Cerebellar cortex (tissue), 1 donor: ENCODE measurements around the gene MRPL34.

ENCODE experiments used
- DNase-seq: peaks from one replicate; pipeline ENCODE4 v3.0.0-alpha.2; 2015; ENCODE audit warnings: low spot score

MRPL34 gene

DNA sequence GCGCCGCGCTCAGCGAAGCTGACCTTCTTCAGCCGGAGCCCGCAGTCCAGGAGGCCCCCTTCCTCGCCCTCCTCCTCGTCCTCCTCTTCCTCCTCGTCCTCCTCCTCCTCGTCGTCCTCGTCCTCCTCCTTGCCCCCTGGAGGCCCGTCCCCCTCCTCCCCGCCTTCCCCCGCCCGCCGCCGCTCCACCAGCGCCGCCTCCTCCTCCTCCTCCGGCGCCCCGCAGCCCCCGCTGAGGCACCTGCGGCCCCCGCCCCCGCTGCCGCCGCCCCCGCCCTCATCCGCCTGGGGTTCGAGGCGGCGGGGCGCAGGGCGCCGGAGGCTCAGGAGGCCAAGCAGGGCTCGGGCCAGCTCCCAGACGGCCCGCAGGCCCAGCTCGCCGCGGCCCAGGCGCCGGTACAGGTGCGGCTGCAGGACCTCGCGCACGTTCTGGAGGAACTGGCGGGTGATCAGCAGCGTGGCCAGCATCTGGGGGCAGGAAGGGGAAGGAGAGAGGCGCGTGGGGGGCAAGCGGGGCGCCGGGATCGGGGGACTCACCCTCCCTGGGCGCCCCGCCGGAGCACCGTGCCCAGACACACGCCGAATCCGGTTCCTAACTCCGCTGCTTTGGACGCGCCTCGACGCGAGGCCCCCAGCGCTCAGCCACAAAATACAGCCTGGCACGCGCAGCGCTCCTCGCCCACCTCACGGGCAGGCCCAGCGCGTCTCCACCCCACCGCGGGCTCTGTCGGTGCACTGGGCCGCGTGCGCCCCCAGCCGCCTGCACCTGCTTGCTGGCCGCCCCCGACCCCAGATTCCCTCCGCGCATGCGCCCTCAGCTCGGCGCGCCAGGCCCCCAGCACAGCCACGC, 23.1 kb downstream of the MRPL34 start:
- DNase-seq = no peak

DNA sequence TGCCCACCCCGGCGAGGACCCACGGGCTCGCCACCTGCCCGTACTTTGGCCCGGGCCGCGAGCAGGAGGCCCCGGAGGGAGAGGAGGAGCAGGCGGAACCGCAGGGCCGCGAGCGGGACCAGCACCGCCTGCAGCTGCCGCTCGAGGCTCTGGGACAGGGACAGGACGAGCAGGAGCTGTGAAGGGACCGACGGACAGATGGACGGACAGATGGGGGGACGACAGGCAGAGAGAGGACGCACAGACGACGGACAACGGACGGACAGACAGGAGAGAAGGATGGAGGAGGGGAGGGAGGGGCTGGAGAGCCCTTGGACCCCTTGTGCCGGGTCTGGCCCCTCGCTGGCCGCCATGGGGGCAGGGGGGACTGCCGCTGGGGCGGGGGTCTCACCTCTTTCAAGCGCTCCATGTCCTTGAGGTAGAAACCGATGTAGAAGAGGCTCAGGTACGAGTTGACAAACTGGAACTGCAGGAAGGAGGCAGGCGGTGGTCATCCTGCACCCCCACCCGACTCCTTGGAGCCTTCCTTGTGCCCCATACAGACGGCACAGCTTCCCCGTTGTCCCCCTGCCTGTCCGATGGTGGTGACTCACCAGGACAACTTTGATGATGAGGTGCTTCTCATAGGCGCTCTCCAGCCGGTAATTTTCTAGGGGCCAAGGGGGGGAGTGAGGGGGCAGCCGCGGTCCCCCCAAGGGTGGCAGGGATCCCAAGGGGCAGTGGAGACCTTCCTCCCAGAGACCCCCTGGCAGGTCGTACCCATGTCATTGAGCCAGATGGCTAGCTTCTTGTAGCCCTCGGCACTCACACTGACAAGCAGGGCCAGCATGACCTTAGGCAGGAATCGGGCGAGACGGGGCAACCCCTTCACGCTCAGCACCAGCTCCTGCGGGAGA, 23.9 kb downstream of the MRPL34 start:
- DNase-seq = no peak

DNA sequence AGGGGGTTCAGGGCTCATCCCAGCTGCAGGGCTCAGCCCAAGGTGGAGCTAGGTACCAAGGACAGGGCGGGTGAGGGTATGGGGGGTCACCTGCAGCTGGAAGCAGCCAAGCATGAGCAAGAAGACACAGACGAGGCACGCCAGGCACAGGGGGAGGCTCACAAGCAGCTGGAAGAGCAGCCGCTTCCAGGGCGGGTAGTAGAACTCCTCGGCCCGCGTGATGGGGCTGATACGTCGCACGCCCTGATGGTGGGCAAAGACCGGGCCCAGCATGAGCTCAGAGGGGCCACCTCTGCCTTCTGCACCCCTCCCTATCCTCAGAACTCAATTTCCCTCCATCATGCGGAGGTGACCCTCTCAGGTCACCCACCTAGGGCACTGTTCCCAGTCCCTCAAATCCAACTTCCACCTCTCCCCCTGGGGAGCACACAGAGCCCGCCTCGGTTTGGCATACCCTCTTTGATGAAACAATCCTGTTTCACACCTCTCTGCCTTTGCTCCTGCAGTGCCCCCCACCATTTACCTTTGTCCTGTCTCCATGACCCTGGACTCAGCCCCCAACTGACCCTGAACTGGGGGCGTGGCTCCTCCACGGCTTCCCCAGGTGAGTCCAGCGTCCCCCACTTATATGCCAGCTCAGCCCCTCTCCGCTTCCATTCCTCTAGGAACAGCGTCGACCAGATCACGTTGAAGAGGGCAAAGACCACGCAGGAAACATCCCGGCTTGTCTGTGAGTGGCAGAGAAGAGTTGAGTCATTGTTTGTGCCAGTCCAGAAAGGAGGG, 24.8 kb downstream of the MRPL34 start:
- no peak for DNase-seq

- DNase-seq = no peak
Observed at GRCh38 chr19:17331045-17331558, 25.4 kb downstream of the MRPL34 start.

- no peak for DNase-seq
Observed at GRCh38 chr19:17332360-17332676, 26.6 kb downstream of the MRPL34 start.

DNA sequence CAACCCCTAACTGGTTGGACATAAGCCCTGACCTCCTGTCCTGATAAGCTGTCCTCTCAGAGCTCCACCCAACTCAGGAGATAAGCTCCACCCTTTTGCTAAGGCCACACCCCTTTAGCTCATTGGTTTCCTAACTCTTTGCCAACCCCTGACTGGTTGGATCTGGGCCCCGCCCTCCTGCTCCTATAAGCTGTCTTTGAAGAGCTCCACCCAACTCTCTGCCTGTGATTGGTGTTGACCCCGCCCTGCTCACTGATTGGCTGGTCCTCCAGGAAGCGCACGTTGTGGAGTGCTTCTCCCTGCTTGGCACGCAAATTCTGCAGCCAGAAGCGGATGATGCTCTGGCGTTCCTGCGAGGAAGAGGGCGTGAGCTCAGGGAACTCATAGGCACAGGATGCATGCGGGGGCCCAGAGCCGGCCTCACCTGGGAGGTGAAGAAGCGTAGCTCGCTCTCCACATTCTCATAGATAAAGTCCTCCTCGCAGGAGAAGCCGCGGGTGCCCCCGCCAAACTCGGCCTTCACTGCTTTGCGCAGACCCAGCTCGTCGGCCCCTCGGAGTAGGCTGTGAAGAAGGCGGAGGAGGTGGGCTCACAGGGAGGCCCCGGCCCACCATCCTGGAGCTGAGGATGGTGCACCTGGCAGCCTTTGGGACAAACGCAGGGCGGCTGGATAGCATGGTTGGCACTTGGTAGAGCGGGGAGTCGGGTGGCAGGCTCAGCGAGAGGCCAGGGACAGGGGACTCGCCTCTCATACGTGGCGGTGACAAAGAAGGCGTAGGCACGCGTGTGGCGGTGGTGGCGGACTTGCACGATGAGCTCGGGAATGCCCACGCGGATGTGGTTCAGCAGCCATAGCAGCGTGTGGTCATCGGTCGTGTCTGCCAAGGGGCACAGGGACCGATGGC, 27.3 kb downstream of the MRPL34 start:
- peak; percentile 79 for DNase-seq

- peak; percentile 39 for DNase-seq
Observed at GRCh38 chr19:17333611-17334413, 28.1 kb downstream of the MRPL34 start.

- peak; percentile 98 for DNase-seq
Observed at GRCh38 chr19:17334414-17335409, 29.0 kb downstream of the MRPL34 start, which contains the start of gene ANO8. TSS of gene ANO8 (minus strand) at chr19:17334855. CDS start at chr19:17334670, 185 bp downstream.

DNA sequence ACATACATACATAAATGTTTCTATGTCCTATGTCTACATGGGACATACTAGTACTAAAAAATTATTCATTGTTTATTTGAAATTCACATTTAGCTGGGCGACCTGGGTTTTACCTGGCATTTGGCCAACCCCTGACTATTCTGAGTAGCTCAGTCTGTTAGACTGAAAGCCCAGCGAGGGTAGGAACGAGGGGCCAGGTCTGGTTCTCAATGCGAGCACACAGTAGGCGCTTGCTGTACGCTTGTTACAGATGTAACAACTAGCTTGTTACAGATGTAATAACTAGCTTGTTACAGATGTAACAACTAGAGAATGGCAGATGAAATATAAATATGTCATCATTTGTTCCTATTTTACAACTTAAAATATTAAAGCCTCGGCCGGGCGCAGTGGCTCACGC, 29.9 kb downstream of the MRPL34 start:
- DNase-seq = no peak

GRCh38 chr19:17336872-17337674, 31.4 kb downstream of the MRPL34 start, which contains the start of gene GTPBP3:
TSS of gene GTPBP3 (plus strand) at chr19:17337553. CDS start at chr19:17337612, 59 bp downstream.
- peak; percentile 100 for DNase-seq

DNA sequence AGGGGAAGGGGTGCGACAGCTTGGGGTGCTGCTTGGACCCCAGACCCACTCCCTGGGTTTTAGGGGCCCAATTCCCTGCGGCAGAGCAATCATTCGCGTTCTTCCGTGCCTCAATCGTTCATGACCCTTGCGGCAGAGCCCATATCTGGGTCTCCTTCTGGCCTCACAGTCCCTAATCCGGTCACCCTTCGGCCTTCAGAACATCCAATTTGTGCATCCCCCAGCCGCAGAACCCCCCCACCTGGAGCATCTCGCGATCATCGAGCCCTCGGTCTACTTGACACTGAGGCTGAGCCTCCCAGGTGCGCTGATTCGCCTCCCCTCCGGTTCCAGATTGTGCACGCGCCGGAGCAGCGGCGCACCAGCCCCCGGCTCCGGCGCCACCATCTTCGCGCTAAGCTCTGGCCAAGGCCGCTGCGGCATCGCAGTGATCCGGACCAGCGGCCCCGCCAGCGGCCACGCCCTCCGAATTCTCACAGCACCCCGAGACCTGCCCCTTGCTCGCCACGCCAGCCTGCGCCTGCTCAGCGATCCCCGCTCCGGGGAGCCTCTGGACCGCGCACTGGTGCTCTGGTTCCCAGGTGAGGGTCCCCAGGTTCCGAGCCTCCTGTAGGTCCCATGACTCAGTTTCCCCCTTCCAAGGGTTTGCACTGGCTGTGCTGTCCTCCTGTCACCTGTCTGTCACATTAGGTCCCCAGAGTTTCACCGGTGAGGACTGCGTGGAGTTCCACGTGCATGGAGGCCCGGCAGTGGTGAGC, 32.2 kb downstream of the MRPL34 start:
- DNase-seq = peak; percentile 25

DNA sequence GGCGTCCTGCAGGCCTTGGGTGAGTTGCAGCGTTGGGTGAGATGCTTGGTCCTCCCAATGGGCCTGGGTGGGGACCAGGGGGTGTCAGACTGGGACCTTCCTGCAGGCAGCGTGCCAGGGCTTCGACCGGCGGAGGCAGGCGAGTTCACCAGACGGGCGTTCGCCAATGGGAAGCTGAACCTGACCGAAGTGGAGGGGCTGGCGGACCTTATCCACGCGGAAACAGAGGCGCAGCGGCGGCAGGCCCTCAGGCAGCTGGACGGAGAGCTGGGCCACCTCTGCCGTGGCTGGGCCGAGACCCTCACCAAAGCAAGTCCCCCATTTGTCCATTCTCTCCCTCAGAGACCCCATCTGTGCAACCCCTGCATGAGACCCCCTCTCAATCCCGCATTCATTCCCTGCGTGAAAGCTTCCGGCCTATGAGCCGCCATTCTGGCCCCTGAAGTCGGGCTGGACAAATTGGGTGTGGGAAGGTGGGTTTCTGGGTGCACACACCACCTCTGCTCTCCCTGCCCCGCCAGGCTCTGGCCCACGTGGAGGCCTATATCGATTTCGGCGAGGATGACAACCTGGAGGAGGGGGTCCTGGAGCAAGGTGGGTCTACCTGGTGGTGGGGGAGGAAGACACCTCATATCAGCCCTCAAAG, 32.9 kb downstream of the MRPL34 start:
- no peak for DNase-seq

DNA sequence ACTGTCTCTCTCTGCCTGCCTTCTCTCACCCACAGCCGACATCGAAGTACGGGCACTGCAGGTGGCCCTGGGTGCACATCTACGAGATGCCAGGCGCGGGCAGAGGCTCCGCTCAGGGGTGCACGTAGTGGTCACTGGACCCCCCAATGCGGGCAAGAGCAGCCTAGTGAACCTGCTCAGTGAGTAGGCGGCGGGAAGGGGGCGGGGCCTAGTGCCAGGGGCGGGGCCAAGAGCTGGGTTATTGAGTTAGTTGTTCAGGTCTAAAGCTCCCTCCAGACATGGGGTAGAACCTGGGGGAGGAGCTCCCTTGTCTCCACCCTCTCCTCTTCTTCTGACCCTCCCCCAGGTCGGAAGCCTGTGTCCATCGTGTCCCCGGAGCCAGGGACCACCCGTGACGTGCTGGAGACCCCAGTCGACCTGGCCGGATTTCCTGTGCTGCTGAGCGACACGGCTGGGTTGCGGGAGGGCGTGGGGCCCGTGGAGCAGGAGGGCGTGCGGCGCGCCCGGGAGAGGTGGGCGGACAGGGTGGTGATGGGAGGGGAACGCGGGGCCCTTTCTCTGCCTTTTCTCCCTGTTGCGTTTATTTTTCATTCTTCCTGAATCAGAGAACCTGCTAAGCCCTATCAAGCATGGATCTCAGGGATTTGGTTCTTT, 33.5 kb downstream of the MRPL34 start:
- DNase-seq = peak; percentile 23

- peak; percentile 67 for DNase-seq
Observed at GRCh38 chr19:17340302-17340870, 34.7 kb downstream of the MRPL34 start.

DNA sequence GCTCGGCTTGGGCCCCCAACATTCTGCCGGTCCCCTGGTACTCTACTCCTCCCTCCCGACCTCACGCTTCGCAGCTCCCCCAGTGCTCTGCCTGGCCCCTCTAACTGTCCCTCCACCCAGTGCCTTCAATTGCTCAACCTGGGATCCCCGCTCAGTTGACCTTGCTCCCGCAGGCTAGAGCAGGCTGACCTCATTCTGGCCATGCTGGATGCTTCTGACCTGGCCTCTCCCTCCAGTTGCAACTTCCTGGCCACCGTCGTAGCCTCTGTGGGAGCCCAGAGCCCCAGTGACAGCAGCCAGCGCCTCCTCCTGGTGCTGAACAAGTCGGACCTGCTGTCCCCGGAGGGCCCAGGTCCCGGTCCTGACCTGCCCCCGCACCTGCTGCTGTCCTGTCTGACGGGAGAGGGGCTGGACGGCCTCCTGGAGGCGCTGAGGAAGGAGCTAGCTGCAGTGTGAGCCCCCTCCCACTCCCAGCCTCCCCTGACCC, 35.2 kb downstream of the MRPL34 start:
- DNase-seq = peak; percentile 13
